GM18867 (cell line): Measurements from ENCODE around the gene ZNF569.
"Not testable (repeated sequence)": the region's sequence is repeated elsewhere in the genome, so short reads cannot be mapped to it uniquely, and the experiment has no call there.

Source experiments
- ATAC-seq: cut with Tn5 transposase; IDR thresholded peaks from one replicate; pipeline ENCODE4 v1.9.1; 2021; ENCODE audit warnings: mild to moderate bottlenecking, moderate library complexity; ENCODE audit not compliant: unreplicated experiment

Gene ZNF569

DNA sequence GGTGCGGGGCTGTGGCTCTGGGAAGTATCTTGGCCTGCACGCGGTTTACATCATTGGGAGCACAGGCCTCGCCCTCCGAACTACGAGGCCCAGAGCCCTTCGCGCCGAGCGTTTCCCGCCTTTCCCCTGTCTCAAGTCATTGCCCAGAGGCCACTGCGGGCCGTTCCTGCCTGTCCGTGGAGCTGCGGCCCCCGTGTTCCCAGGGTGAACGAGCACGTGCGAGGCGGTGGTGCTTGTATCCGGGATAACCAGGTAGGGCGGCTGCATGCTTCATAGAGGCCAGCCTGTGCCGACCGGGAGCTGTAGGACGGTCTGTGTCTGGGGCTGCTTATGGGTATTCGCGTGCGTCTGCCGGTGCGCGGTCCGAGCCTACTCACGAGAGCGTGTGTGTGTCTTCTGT is 63.8 kb downstream of the ZNF569 start:
- no peak for ATAC-seq

DNA sequence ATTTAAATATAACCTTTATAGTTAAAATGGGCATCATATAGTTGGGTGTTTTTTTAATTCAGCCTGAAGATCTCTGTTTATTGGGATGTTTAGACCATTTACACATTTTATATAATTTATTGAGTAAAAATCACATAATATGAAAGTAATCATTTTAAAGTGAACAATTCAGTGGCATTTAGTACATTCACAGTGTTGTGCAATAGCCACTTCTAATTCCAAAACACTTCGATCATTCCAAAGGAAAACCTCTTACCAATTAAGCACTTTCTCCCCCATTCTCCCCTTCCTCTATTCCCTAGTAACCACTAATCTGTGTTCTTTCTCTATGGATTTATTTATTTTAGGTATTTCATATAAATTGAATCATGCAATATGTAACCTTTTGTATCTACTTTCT is 66.2 kb downstream of the ZNF569 start:
- ATAC-seq: no peak

DNA sequence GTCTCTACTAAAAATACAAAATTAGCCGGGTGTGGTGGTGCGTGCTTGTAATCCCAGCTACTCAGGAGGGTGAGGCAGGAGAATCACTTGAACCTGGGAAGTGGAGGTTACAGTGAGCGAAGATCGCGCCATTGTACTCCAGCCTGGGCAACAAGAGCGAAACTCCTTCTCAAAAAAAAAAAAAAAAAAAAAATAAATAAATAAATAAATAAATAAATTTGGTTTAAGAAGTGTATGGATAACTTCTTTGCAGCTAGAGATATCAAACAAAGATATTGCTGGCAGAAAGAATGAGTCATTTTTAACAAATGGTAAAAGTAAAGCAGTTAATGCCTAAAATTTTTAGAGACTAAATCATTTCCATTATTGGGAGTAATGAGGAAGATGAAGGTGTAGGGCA is 75.8 kb downstream of the ZNF569 start:
- not testable (repeated sequence) for ATAC-seq

DNA sequence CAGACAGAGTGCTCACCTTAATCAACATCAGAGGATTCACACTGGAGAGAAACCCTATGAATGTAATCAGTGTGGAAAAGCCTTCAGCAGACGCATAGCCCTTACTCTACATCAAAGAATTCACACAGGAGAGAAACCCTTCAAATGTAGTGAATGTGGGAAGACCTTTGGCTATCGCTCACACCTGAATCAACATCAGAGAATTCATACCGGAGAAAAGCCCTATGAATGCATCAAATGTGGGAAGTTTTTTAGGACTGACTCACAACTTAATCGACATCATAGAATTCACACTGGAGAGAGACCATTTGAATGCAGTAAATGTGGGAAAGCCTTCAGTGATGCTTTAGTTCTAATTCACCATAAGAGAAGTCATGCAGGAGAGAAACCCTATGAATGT is 78.0 kb downstream of the ZNF569 start:
- ATAC-seq: no peak

DNA sequence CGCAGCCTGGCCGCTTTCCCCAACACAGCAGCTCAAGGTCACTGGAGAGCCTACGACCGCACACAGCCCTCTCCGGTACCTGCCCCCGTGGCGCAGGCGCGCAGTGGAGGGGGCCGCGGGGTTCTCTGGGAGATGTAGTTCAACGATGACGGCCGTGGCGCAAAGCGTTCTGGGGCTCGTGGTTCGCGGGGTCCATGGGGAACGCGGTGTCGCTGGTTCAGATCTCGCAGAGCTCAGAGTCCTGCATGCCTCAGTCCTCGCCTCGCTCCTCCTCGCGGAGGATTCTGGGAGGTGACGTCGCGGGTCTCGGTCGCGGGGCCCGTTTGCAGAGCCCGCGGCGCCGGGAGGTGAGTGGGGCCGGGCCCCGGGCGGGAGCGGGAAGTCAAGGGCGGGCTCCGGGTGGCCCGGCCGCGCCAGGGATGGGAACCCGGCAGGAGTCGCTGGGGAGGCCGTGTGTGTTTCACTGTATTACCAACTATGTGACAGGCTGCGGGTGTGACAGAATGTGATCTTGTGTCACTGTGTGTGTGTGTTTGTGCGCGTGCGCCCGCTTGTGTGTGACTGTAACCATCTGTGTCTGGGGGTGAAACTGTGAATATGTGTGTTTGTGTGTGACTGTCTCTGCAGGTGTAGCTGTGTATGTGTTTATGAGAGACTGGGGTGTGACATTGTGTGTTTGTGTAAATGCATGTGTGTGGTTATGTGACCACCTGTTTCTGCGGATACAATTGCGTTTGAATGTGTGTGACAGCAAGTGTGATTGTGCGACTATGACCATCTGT is 96.2 kb downstream of the ZNF569 start, which contains the start of gene ZNF527:
Gene ZNF527, plus strand, starts transcription at position 220 of the 782 bp plus-strand sequence. CDS start 3,100 bp downstream, outside the sequence.
- ATAC-seq: peak; percentile 94

DNA sequence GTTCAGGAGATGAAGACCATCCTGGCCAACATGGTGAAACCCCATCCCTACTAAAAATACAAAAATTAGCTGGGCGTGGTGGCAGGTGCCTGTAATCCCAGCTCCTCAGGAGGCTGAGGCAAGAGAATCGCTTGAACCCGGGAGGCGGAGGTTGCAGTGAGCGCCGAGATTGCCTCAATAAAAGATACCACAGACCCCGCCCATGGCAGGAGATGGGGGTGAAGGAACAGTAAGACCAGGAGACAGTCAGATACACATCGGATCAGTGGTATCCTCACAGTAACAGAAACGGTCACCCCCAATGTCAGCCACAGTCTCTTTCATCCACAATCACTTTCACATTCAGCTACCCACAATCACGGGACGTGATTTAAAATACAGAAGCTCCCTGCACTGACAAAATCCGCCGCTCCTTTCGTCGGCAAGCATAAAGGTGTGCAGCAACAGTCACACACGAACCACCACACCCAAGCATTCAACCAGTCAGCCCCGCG is 96.8 kb downstream of the ZNF569 start:
- peak; percentile 31 for ATAC-seq

DNA sequence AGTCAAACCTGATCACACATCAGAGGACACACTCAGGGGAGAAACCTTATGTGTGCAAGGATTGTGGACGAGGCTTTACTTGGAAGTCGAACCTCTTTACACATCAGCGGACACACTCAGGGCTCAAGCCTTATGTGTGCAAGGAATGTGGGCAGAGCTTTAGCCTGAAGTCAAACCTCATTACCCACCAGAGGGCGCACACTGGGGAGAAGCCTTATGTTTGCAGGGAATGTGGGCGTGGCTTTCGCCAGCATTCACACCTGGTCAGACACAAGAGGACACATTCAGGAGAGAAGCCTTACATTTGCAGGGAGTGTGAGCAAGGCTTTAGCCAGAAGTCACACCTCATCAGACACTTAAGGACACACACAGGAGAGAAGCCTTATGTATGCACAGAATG is 104.5 kb downstream of the ZNF569 start:
- ATAC-seq: no peak

DNA sequence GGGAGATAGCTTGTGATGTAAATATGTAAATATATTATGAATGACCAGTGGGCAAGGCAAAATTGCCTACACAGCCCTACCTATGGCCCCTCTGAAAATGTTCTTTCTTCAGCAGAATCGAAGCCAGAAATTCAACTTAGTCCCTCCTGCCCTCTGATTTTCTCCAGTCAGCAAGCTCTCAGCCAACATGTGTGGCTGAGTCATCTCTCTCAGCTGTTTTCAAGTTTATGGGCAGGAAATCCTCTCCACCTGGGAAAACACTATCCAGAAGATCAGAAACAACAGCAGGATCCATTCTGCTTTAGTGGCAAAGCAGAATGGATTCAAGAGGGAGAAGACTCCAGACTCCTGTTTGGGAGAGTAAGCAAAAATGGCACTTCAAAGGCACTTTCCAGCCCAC is 105.2 kb downstream of the ZNF569 start:
- ATAC-seq: no peak
